H1 (cell line): ENCODE results near the gene SPATA16. TPM values are rescaled to one million over a fixed set of nuclear protein-coding genes. Genes with fewer than 3 reads are reported as not detected.

ENCODE experiments used
- CTCF ChIA-PET: fragments of 300-600 bp; sonication (Branson Sonifier 250); formaldehyde crosslinking; loops from one replicate; lab custom pipeline; 2021; ENCODE audit not compliant: partially characterized antibody; lab: Charles Lee
- POLR2A ChIA-PET: fragments of 300-600 bp; sonication (Branson Sonifier 250); formaldehyde crosslinking; loops from one replicate; lab custom pipeline; 2021; ENCODE audit warnings: inconsistent platforms; ENCODE audit not compliant: partially characterized antibody; lab: Charles Lee
- DNase-seq, 2 experiments: peaks; one replicate each; pipeline versions ENCODE4 v3.0.0 to v3.0.0-alpha.2; 2010 to 2022; ENCODE audit warnings: low spot score in 2 of 2, low read depth in 1 of 2, mixed read lengths in 1 of 2
- FAIRE-seq: peaks from 2 replicates; lab custom pipeline; 2011; peaks lifted over from hg19 to GRCh38; lab: Jason Lieb, UNC
- H2AFZ ChIP-seq: 2 replicates; pipeline ENCODE4 v1.8.1; 2012; ENCODE audit warnings: low read length, inconsistent platforms
- H2AK5ac ChIP-seq: 2 replicates; pipeline ENCODE4 v1.6.1; 2013; ENCODE audit warnings: low read depth, low read length
- H2BK120ac ChIP-seq: replicated peaks from 2 replicates; pipeline ENCODE3; 2013; ENCODE audit warnings: low read depth, low read length, inconsistent platforms
- H2BK12ac ChIP-seq: 2 replicates; pipeline ENCODE4 v1.6.1; 2013; ENCODE audit warnings: low read depth, low read length
- H2BK15ac ChIP-seq: 2 replicates; pipeline ENCODE4 v1.6.1; 2013; ENCODE audit warnings: low read length
- H2BK20ac ChIP-seq: 2 replicates; pipeline ENCODE4 v1.6.1; 2013; ENCODE audit warnings: low read length
- H2BK5ac ChIP-seq: 2 replicates; pipeline ENCODE4 v1.6.1; 2013; ENCODE audit warnings: low read depth, low read length
- H3K14ac ChIP-seq: 2 replicates; pipeline ENCODE4 v1.6.1; 2013; ENCODE audit warnings: inconsistent platforms; ENCODE audit not compliant: insufficient read length
- H3K18ac ChIP-seq: 2 replicates; pipeline ENCODE4 v1.6.1; 2013; ENCODE audit warnings: low read length; ENCODE audit errors: extremely low read depth
- H3K23ac ChIP-seq: 2 replicates; pipeline ENCODE4 v1.6.1; 2013; ENCODE audit warnings: inconsistent platforms; ENCODE audit not compliant: insufficient read length
- H3K23me2 ChIP-seq: 2 replicates; pipeline ENCODE4 v1.6.1; 2013; ENCODE audit warnings: low read depth, low read length
- H3K27ac ChIP-seq: 2 replicates; pipeline ENCODE4 v1.6.1; 2011; ENCODE audit warnings: low read depth, low read length, inconsistent platforms
- H3K27me3 ChIP-seq, 4 experiments: replicated peaks in 1 of 4; 1 replicate in 1 of 4; 2 replicates in 3 of 4; pipeline versions ENCODE4 v1.6.1 to v1.8.1; 2011 to 2013; ENCODE audit warnings: low read length in 3 of 4, mild to moderate bottlenecking in 3 of 4, inconsistent platforms in 2 of 4, mixed read lengths in 2 of 4, moderate library complexity in 1 of 4; ENCODE audit not compliant: control insufficient read depth in 3 of 4, insufficient read depth in 3 of 4; ENCODE audit errors: extremely low read depth in 1 of 4
- H3K36me3 ChIP-seq, 4 experiments: 2 replicates each; pipeline versions ENCODE4 v1.6.1 to v1.8.1; 2011 to 2013; ENCODE audit warnings: mild to moderate bottlenecking in 4 of 4, low read length in 3 of 4, moderate library complexity in 2 of 4, control low read depth in 1 of 4, inconsistent platforms in 1 of 4; ENCODE audit not compliant: insufficient read depth in 4 of 4, control insufficient read depth in 2 of 4
- H3K4ac ChIP-seq: replicated peaks from 2 replicates; pipeline ENCODE3; 2013; ENCODE audit warnings: low read length, low read depth, mixed read lengths, inconsistent platforms; ENCODE audit not compliant: insufficient read length
- H3K4me1 ChIP-seq, 4 experiments: replicated peaks in 1 of 4; 1 replicate in 1 of 4; 2 replicates in 3 of 4; pipeline versions ENCODE4 v1.6.1 to v1.8.1; 2011 to 2013; ENCODE audit warnings: low read length in 3 of 4, inconsistent platforms in 2 of 4, mixed read lengths in 1 of 4; ENCODE audit not compliant: insufficient read depth in 4 of 4, control insufficient read depth in 3 of 4
- H3K4me2 ChIP-seq, 2 experiments: 2 replicates each; pipeline versions ENCODE4 v1.6.1 to v1.8.1; 2011 to 2013; ENCODE audit warnings: low read depth in 2 of 2, low read length in 2 of 2, control low read depth in 1 of 2, inconsistent platforms in 1 of 2, mild to moderate bottlenecking in 1 of 2; ENCODE audit not compliant: insufficient read depth in 1 of 2
- H3K4me3 ChIP-seq, 4 experiments: fragments of 200-600, 300-600 bp in 1 of 4; sonication (generic), shearing (Covaris generic), sonication (Bioruptor Twin) in 1 of 4; 2 replicates each; pipeline versions ENCODE4 v1.5.1 to v1.8.1; 2011 to 2016; ENCODE audit warnings: low read length in 4 of 4, low read depth in 3 of 4, control low read depth in 2 of 4, inconsistent platforms in 2 of 4, mild to moderate bottlenecking in 2 of 4, mixed read lengths in 1 of 4, moderate library complexity in 1 of 4; ENCODE audit not compliant: insufficient read depth in 2 of 4; ENCODE audit errors: extremely low read depth in 1 of 4
- H3K56ac ChIP-seq: replicated peaks from 2 replicates; pipeline ENCODE3; 2013; ENCODE audit warnings: low read depth, mild to moderate bottlenecking, mixed read lengths, low read length, inconsistent platforms; ENCODE audit not compliant: insufficient read length
- H3K79me1 ChIP-seq: 2 replicates; pipeline ENCODE4 v1.6.1; 2013; ENCODE audit warnings: low read depth, low read length, control low read depth
- H3K79me2 ChIP-seq, 2 experiments: 2 replicates each; pipeline versions ENCODE4 v1.6.1 to v1.8.1; 2012 to 2013; ENCODE audit warnings: low read length in 2 of 2, mild to moderate bottlenecking in 2 of 2, inconsistent platforms in 1 of 2; ENCODE audit not compliant: insufficient read depth in 2 of 2, control insufficient read depth in 1 of 2
- H3K9ac ChIP-seq, 4 experiments: replicated peaks in 1 of 4; 1 replicate in 1 of 4; 2 replicates in 3 of 4; pipeline versions ENCODE4 v1.6.1 to v1.8.1; 2011 to 2013; ENCODE audit warnings: low read depth in 3 of 4, low read length in 3 of 4, control low read depth in 2 of 4, mild to moderate bottlenecking in 2 of 4, moderate library complexity in 2 of 4, inconsistent platforms in 1 of 4; ENCODE audit errors: extremely low read depth in 1 of 4
- H3K9me3 ChIP-seq, 2 experiments: 2 replicates each; pipeline versions ENCODE4 v1.6.1 to v1.8.1; 2012 to 2013; ENCODE audit warnings: mild to moderate bottlenecking in 2 of 2, moderate library complexity in 2 of 2, control low read depth in 1 of 2, inconsistent platforms in 1 of 2, low read depth in 1 of 2, low read length in 1 of 2, mixed read lengths in 1 of 2; ENCODE audit not compliant: insufficient read depth in 2 of 2
- H4K20me1 ChIP-seq, 2 experiments: replicated peaks in 1 of 2; 2 replicates each; pipeline versions ENCODE3 to v1.8.1; 2011 to 2013; ENCODE audit warnings: inconsistent platforms in 2 of 2, low read length in 2 of 2, mild to moderate bottlenecking in 1 of 2; ENCODE audit not compliant: insufficient read depth in 2 of 2, control insufficient read depth in 1 of 2
- H4K5ac ChIP-seq: 2 replicates; pipeline ENCODE4 v1.6.1; 2013; ENCODE audit warnings: low read length, low read depth, mixed read lengths, inconsistent platforms; ENCODE audit not compliant: insufficient read length
- H4K8ac ChIP-seq: 2 replicates; pipeline ENCODE4 v1.8.0; 2013; ENCODE audit warnings: mild to moderate bottlenecking, moderate library complexity, low read length, inconsistent platforms; ENCODE audit not compliant: insufficient read depth; ENCODE audit errors: extremely low read depth
- H4K91ac ChIP-seq: replicated peaks from 2 replicates; pipeline ENCODE3; 2013; ENCODE audit warnings: low read length, mixed read lengths, inconsistent platforms; ENCODE audit not compliant: insufficient read length
- CTBP2 ChIP-seq: IDR thresholded peaks from 2 replicates; pipeline ENCODE4 v1.7.0; 2011; ENCODE audit warnings: borderline replicate concordance, mild to moderate bottlenecking, moderate library complexity, mixed read lengths, low read length; ENCODE audit not compliant: insufficient read depth, insufficient read length
- RAD21 ChIP-seq, 2 experiments: IDR thresholded peaks in 1 of 2; conservative IDR thresholded peaks in 1 of 2; 2 replicates each; pipeline ENCODE4 v1.6.1; 2011; ENCODE audit warnings: low read depth in 2 of 2, low read length in 2 of 2, improper control_type of control experiment in 1 of 2, inconsistent platforms in 1 of 2, mild to moderate bottlenecking in 1 of 2, moderate library complexity in 1 of 2
- WGBS, 2 experiments: shearing (Covaris generic) in 1 of 2; methylation state at CpG; one replicate each; pipeline versions ENCODE4 v1.1.6 to v1.1.7; 2013 to 2015; ENCODE audit warnings: low lambda C conversion rate in 2 of 2, mixed read lengths in 2 of 2, inconsistent platforms in 1 of 2, low coverage in 1 of 2, missing lambda C conversion rate in 1 of 2; ENCODE audit not compliant: insufficient replicate concordance in 2 of 2, insufficient coverage in 1 of 2, insufficient read length in 1 of 2; ENCODE audit errors: extremely low coverage in 1 of 2, missing lambda C conversion rate in 1 of 2; 5-methylcytosine and 5-hydroxymethylcytosine counted together
- polyA plus RNA-seq, 7 experiments: library from polyadenylated mRNA; depleted of rRNA in 3 of 7; stranded (reverse) in 5 of 7; unstranded in 2 of 7; fragments of >200 nt in 5 of 7; fragments of 200-250 nt in 2 of 7; gene quantifications; 1 replicate in 5 of 7; 2 replicates in 1 of 7; 4 replicates in 1 of 7; pipeline versions ENCODE4 v1.2.1 to v1.2.3, GENCODE V29; 2011 to 2013; ENCODE audit warnings: missing spikeins in 2 of 7, mixed read lengths in 2 of 7
- total RNA-seq: library from RNA; stranded (reverse); fragmentation: NEBNext Ultra II Directional; extraction: Animal tissue kit (Norgen Biotek cat#: 25700); gene quantifications from 2 replicates; pipeline ENCODE4 v1.2.1, GENCODE V29; 2021

Gene SPATA16
- total and polyA plus RNA-seq, 2 of the 8 experiments (the other 6 are each of a cell fraction or from before 2014, with no cell fraction given) = 0.05 to 2.7 TPM

GRCh38 chr3:172982736-172983364 is 158.2 kb downstream of the SPATA16 start:
- Histone ChIP-seq H2BK120ac (no peak overlapping the region), H3K4me1 (no peaks in the 10 kb centered on the region), H2AK5ac (no peak overlapping the region), H3K79me1 (no peaks in the 10 kb centered on the region), H3K9me3 (no peaks in the 10 kb centered on the region), H3K27ac (no peak overlapping the region), H3K23ac (no peak overlapping the region), H3K4me3 (no peak overlapping the region), H2BK15ac (no peak overlapping the region), H4K20me1 (no peaks in the 10 kb centered on the region), H3K79me2 (no peaks in the 10 kb centered on the region), H3K56ac (no peak overlapping the region), H3K4ac (no peak overlapping the region), H4K91ac (no peak overlapping the region), H2AFZ (peak overlapping the region; percentile 77), H2BK5ac (no peak overlapping the region), H4K8ac (no peak overlapping the region), H3K23me2 (peaks cover 2% of the 10 kb centered on the region; the same call in 1 of the 2 replicates), H3K9ac (no peak overlapping the region), H2BK12ac (no peak overlapping the region), H3K14ac (no peak overlapping the region), H3K18ac (no peak overlapping the region), H3K36me3 (no peaks in the 10 kb centered on the region), H4K5ac (no peak overlapping the region), H3K27me3 (no peaks in the 10 kb centered on the region)
- CTCF ChIA-PET = interaction anchor here (0.7 to 0.9 kb wide), 3 partner anchors 36 to 69 kb away, joined by 3 read pairs; no protein-coding TSS in a partner anchor
- peak; percentile 7 for FAIRE-seq
- WGBS, 2 experiments = 74% methylated on average over 3 of the region's 3 CpGs; no CpG with 5 or more reads in 1 of the 2 experiments
- POLR2A ChIA-PET = interaction anchor here (1.1 kb wide), 1 partner anchor 229 kb away, joined by 3 read pairs; no protein-coding TSS in a partner anchor
- DNase-seq = no peak
- TF ChIP-seq RAD21 (IDR thresholded peaks at IDR 0.05 in 1 of 2, conservative IDR thresholded peaks at IDR 0.05 in 1 of 2; ENCODE audit: low read depth in 2 of 2, low read length in 2 of 2) (peak; percentile 54 to 56), CTBP2 (no peak)
- TF ChIP-seq, all 59 proteins: peak for 1
- no peak overlapping the region for H2BK20ac ChIP-seq
- H3K4me2 ChIP-seq = no peak overlapping the region
